Neural progenitor cell (in vitro differentiated cells): ENCODE measurements around the gene DBH. TPM values are rescaled to one million over a fixed set of nuclear protein-coding genes. Genes with fewer than 3 reads are reported as not detected.

Experiments used
- DNase-seq: peaks from one replicate; pipeline ENCODE4 v3.0.0-alpha.2; 2016; ENCODE audit warnings: low spot score
- H2AFZ ChIP-seq: fragments of 200-600 bp; sonication (generic); replicated peaks from 2 replicates; pipeline ENCODE4 v1.6.1; 2016; ENCODE audit warnings: antibody characterized with exemption
- H3F3A ChIP-seq: fragments of 200-600 bp; sonication (generic); 2 replicates; pipeline ENCODE4 v1.6.1; 2016; ENCODE audit warnings: antibody characterized with exemption, low read depth
- H3K27ac ChIP-seq: fragments of 200-600 bp; sonication (generic); 2 replicates; pipeline ENCODE4 v1.5.1; 2016; ENCODE audit warnings: mild to moderate bottlenecking
- H3K27me3 ChIP-seq: fragments of 200-600 bp; sonication (generic); 2 replicates; pipeline ENCODE4 v1.6.1; 2016; ENCODE audit warnings: mild to moderate bottlenecking, moderate library complexity
- H3K36me3 ChIP-seq: fragments of 200-600 bp; sonication (generic); 2 replicates; pipeline ENCODE4 v1.5.1; 2016
- H3K4me1 ChIP-seq: fragments of 200-600 bp; sonication (generic); 2 replicates; pipeline ENCODE4 v1.6.1; 2016; ENCODE audit warnings: mixed run types
- H3K4me2 ChIP-seq: fragments of 200-600 bp; sonication (generic); 2 replicates; pipeline ENCODE4 v1.6.1; 2016
- H3K4me3 ChIP-seq: fragments of 200-600 bp; sonication (generic); 2 replicates; pipeline ENCODE4 v1.5.1; 2016
- H3K79me2 ChIP-seq: fragments of 200-600 bp; sonication (generic); 2 replicates; pipeline ENCODE4 v1.6.1; 2016; ENCODE audit warnings: low read depth
- H3K9ac ChIP-seq: fragments of 200-600 bp; sonication (generic); 2 replicates; pipeline ENCODE4 v1.6.1; 2016
- H3K9me3 ChIP-seq: fragments of 200-600 bp; sonication (generic); 2 replicates; pipeline ENCODE4 v1.5.1; 2016; ENCODE audit warnings: low read depth
- H4K20me1 ChIP-seq: fragments of 200-600 bp; sonication (generic); 2 replicates; pipeline ENCODE4 v1.6.1; 2016; ENCODE audit warnings: low read depth
- H3K27ac Mint-ChIP-seq: 3 replicates; pipeline ENCODE4 v1.8.0; 2021; ENCODE audit warnings: mixed read lengths
- H3K27me3 Mint-ChIP-seq: 2 replicates; pipeline ENCODE4 v1.8.0; 2022; ENCODE audit warnings: low read depth, mild to moderate bottlenecking, inconsistent platforms, moderate library complexity, mixed read lengths; ENCODE audit not compliant: insufficient read depth
- H3K36me3 Mint-ChIP-seq: 3 replicates; pipeline ENCODE4 v1.8.0; 2021; ENCODE audit warnings: mixed read lengths
- H3K4me1 Mint-ChIP-seq: 3 replicates; pipeline ENCODE4 v1.8.0; 2021; ENCODE audit warnings: mixed read lengths
- H3K4me3 Mint-ChIP-seq: 3 replicates; pipeline ENCODE4 v1.8.0; 2021; ENCODE audit warnings: mild to moderate bottlenecking, moderate library complexity, mixed read lengths
- H3K9me3 Mint-ChIP-seq: 3 replicates; pipeline ENCODE4 v1.8.0; 2020; ENCODE audit warnings: mixed read lengths
- CTCF ChIP-seq: fragments of 200-600 bp; sonication (generic); IDR thresholded peaks from 2 replicates; pipeline ENCODE4 v1.5.1; 2017; ENCODE audit warnings: antibody characterized with exemption, mild to moderate bottlenecking
- EZH2 ChIP-seq: fragments of 200-600 bp; sonication (generic); IDR thresholded peaks from 2 replicates; pipeline ENCODE4 v1.6.1; 2017; ENCODE audit warnings: antibody characterized with exemption, mild to moderate bottlenecking, moderate library complexity
- EZH2phosphoT487 ChIP-seq: fragments of 200-600 bp; sonication (generic); IDR thresholded peaks from 2 replicates; pipeline ENCODE4 v1.6.1; 2017; ENCODE audit warnings: antibody characterized with exemption
- total RNA-seq: library from RNA; depleted of rRNA; stranded (reverse); fragments of >200 nt; gene quantifications from 2 replicates; pipeline ENCODE4 v1.2.3, GENCODE V29; 2015; ENCODE audit warnings: low replicate concordance

The DBH gene
- total RNA-seq, 1 donor from 2014 or later = not detected

- no peaks in the 10 kb centered on the region for H3K9me3 ChIP-seq
- no peak for DNase-seq
- H3K9me3 Mint-ChIP-seq = no peaks in the 10 kb centered on the region
These were observed 44.2 kb downstream of the DBH start for GRCh38 chr9:133680250-133680975.

GRCh38 chr9:133680976-133681657, 45.0 kb downstream of the DBH start:
- no peaks in the 10 kb centered on the region for H3K4me1 ChIP-seq
- peaks cover 11% of the 10 kb centered on the region for H3K4me1 Mint-ChIP-seq
- no peak overlapping the region for H3K4me2 ChIP-seq
- no peaks in the 10 kb centered on the region for H3K27me3 ChIP-seq
- H3K9me3 ChIP-seq = no peaks in the 10 kb centered on the region
- no peak overlapping the region for H3K9ac ChIP-seq
- no peak overlapping the region for H2AFZ ChIP-seq
- no peaks in the 10 kb centered on the region for H3K79me2 ChIP-seq
- H3K36me3 ChIP-seq = no peaks in the 10 kb centered on the region
- H3K36me3 Mint-ChIP-seq = no peaks in the 10 kb centered on the region
- TF ChIP-seq EZH2phosphoT487 (no peak), CTCF (no peak), EZH2 (no peak)
- no peaks in the 10 kb centered on the region for H3K9me3 Mint-ChIP-seq
- H3K4me3 ChIP-seq = no peak overlapping the region
- no peak overlapping the region for H3K4me3 Mint-ChIP-seq
- DNase-seq = no peak
- H3K27me3 Mint-ChIP-seq = peaks cover 7% of the 10 kb centered on the region
- no peak overlapping the region for H3K27ac ChIP-seq
- no peaks in the 10 kb centered on the region for H4K20me1 ChIP-seq
- H3F3A ChIP-seq = no peaks in the 10 kb centered on the region
- no peak overlapping the region for H3K27ac Mint-ChIP-seq

More at GRCh38 chr9:133680250-133680975, 44.2 kb downstream of the DBH start:
- Histone ChIP-seq H3K4me1 (no peaks in the 10 kb centered on the region), H3K4me2 (no peak overlapping the region), H3K9ac (no peak overlapping the region), H3K36me3 (no peaks in the 10 kb centered on the region), H2AFZ (no peak overlapping the region), H3K27ac (no peak overlapping the region), H3K79me2 (no peaks in the 10 kb centered on the region), H4K20me1 (no peaks in the 10 kb centered on the region), H3K4me3 (no peak overlapping the region), H3F3A (no peaks in the 10 kb centered on the region), H3K27me3 (no peaks in the 10 kb centered on the region)
- H3K4me1 Mint-ChIP-seq = peaks cover 11% of the 10 kb centered on the region
- no peaks in the 10 kb centered on the region for H3K36me3 Mint-ChIP-seq
- peaks cover 7% of the 10 kb centered on the region for H3K27me3 Mint-ChIP-seq
- H3K4me3 Mint-ChIP-seq = no peak overlapping the region
- no peak for TF ChIP-seq CTCF
- TF ChIP-seq EZH2phosphoT487 = no peak
- no peak for TF ChIP-seq EZH2
- no peak overlapping the region for H3K27ac Mint-ChIP-seq

DNA sequence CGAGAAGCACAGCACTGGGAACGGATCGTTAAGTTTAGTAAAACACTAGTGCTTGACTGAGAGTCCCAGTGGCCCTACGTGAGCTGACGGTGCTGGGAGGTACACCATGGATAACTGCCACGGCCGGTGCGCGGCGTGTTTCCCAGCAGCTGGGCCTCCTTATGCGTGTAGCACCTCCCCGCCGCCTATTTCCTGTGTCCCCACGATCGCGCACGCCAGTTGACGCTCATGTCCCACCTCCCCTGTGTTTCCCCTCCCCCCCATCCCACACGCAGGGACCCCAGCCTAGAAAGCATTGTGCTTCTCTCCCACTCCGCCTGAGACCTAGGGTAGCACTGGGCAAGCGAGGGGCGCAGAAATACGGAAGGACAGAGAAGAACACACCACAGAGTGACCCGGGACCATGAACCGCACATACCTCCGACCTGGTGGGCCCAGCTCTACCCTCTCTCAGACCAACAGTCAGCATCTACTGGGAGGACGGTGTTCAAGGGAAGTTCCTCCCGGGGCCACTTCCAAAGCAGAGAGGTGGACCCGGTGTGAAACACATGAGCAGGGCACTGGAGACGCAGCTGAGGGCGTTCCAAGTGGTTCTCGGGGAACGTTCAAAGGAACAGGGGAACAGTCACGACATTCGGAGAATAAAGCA, 45.6 kb downstream of the DBH start:
- no peaks in the 10 kb centered on the region for H3K4me1 ChIP-seq
- H3F3A ChIP-seq = no peaks in the 10 kb centered on the region
- H3K4me1 Mint-ChIP-seq = peaks cover 11% of the 10 kb centered on the region

More for the DNA sequence above, 45.6 kb downstream of the DBH start:
- no peaks in the 10 kb centered on the region for H3K9me3 ChIP-seq
- no peak overlapping the region for H3K9ac ChIP-seq
- H3K79me2 ChIP-seq = no peaks in the 10 kb centered on the region
- H2AFZ ChIP-seq = no peak overlapping the region
- Mint-ChIP-seq H3K36me3 (no peaks in the 10 kb centered on the region), H3K9me3 (no peaks in the 10 kb centered on the region), H3K27ac (no peak overlapping the region), H3K27me3 (peaks cover 11% of the 10 kb centered on the region), H3K4me3 (no peak overlapping the region)
- DNase-seq = no peak
- H3K36me3 ChIP-seq = no peaks in the 10 kb centered on the region
- H3K4me2 ChIP-seq = no peak overlapping the region
- no peaks in the 10 kb centered on the region for H3K27me3 ChIP-seq
- no peaks in the 10 kb centered on the region for H4K20me1 ChIP-seq
- no peak for TF ChIP-seq CTCF
- no peak for TF ChIP-seq EZH2
- TF ChIP-seq EZH2phosphoT487 = no peak
- H3K27ac ChIP-seq = no peak overlapping the region
- no peak overlapping the region for H3K4me3 ChIP-seq
